Natural killer cell (primary cell): ENCODE data around the gene OR51B4. TPM values are rescaled to one million over a fixed set of nuclear protein-coding genes. Genes with fewer than 3 reads are reported as not detected.

Experiments used
- ATAC-seq, 3 donors: fragments of 150-1000 bp in 2 of 3; fragments of 200-7000 bp in 1 of 3; cut with Tn5 transposase; 1 replicate in 1 of 3; 2 replicates in 2 of 3; pipeline ENCODE4 v1.10.0; 2021; ENCODE audit warnings: mild to moderate bottlenecking in 2 of 3, moderate library complexity in 2 of 3
- DNase-seq, 2 donors: peaks; one replicate each; pipeline versions ENCODE4 v3.0.0 to v3.0.0-alpha.2; 2013 to 2021; ENCODE audit warnings: mixed read lengths in 1 of 2
- H3K27ac ChIP-seq: one replicate; pipeline ENCODE4 v1.5.1; 2013; ENCODE audit warnings: mild to moderate bottlenecking, low read length
- H3K27me3 ChIP-seq: one replicate; pipeline ENCODE4 v1.6.1; 2013; ENCODE audit warnings: low read length; ENCODE audit not compliant: control insufficient read depth, insufficient read depth
- H3K36me3 ChIP-seq: one replicate; pipeline ENCODE4 v1.6.1; 2013; ENCODE audit warnings: low read length; ENCODE audit not compliant: control insufficient read depth, insufficient read depth
- H3K4me1 ChIP-seq: one replicate; pipeline ENCODE4 v1.6.1; 2013; ENCODE audit warnings: low read length; ENCODE audit not compliant: control insufficient read depth, insufficient read depth
- H3K4me3 ChIP-seq: one replicate; pipeline ENCODE4 v1.5.1; 2013; ENCODE audit warnings: low read length
- H3K9me3 ChIP-seq: one replicate; pipeline ENCODE4 v1.6.1; 2013; ENCODE audit warnings: low read length; ENCODE audit not compliant: control insufficient read depth, insufficient read depth
- H3K27ac Mint-ChIP-seq, 2 donors: one replicate each; pipeline ENCODE4 v1.8.0; 2022; ENCODE audit warnings: mild to moderate bottlenecking in 2 of 2, mixed read lengths in 2 of 2, moderate library complexity in 1 of 2
- H3K27me3 Mint-ChIP-seq, 2 donors: one replicate each; pipeline ENCODE4 v1.8.0; 2022; ENCODE audit warnings: low read depth in 2 of 2, mixed read lengths in 2 of 2
- H3K36me3 Mint-ChIP-seq: one replicate; pipeline ENCODE4 v1.8.0; 2022; ENCODE audit warnings: mixed read lengths
- H3K4me1 Mint-ChIP-seq, 2 donors: one replicate each; pipeline ENCODE4 v1.8.0; 2022; ENCODE audit warnings: mixed read lengths in 2 of 2
- H3K4me3 Mint-ChIP-seq: one replicate; pipeline ENCODE4 v1.8.0; 2022; ENCODE audit warnings: mild to moderate bottlenecking, moderate library complexity, mixed read lengths
- H3K9me3 Mint-ChIP-seq, 2 donors: one replicate each; pipeline ENCODE4 v1.8.0; 2022; ENCODE audit warnings: mixed read lengths in 2 of 2
- CTCF ChIP-seq: fragments of 200-600 bp; IDR thresholded peaks from one replicate; pipeline ENCODE4 v1.8.0; 2022; ENCODE audit warnings: antibody characterized with exemption
- WGBS: methylation state at CpG from one replicate; pipeline ENCODE4 v1.1.7; 2013; ENCODE audit warnings: missing lambda C conversion rate; ENCODE audit not compliant: insufficient coverage; 5-methylcytosine and 5-hydroxymethylcytosine counted together
- intact Hi-C: fragments of 100-400 bp; cut with micrococcal nuclease; formaldehyde crosslinking; loops from one replicate; pipeline ENCODE4 v1.14.2; 2022
- total RNA-seq, 4 donors: library from RNA; stranded (reverse); fragments of 120-200 nt in 1 of 4; gene quantifications; one replicate each; pipeline versions ENCODE4 v1.2.3 to v1.2.4, GENCODE V29; 2013 to 2022

OR51B4 gene
- total RNA-seq, 3 donors from 2014 or later (not counting 1 experiment from before 2014, with no cell fraction given) = not detected

- WGBS = 87% methylated on average over 4 of the region's 4 CpGs
- Histone ChIP-seq H3K4me1 (no peaks in the 10 kb centered on the region), H3K9me3 (no peaks in the 10 kb centered on the region), H3K4me3 (no peak overlapping the region), H3K27me3 (no peaks in the 10 kb centered on the region), H3K27ac (no peak overlapping the region), H3K36me3 (no peaks in the 10 kb centered on the region)
- TF ChIP-seq CTCF = no peak
- intact Hi-C loops = no loop called here
- Mint-ChIP-seq H3K4me3 (no peak overlapping the region), H3K4me1 (no peaks in the 10 kb centered on the region), H3K27me3 (no peaks in the 10 kb centered on the region), H3K36me3 (no peaks in the 10 kb centered on the region), H3K27ac (no peak overlapping the region), H3K9me3 (peaks cover 0 to 2% of the 10 kb centered on the region in 2 donors)
- ATAC-seq (no peak), DNase-seq (no peak)
Measured at GRCh38 chr11:5279471-5280090, 22.2 kb downstream of the OR51B4 start.

- no peak for TF ChIP-seq CTCF
- Histone ChIP-seq H3K27ac (no peak overlapping the region), H3K4me1 (no peaks in the 10 kb centered on the region), H3K36me3 (no peaks in the 10 kb centered on the region), H3K9me3 (no peaks in the 10 kb centered on the region), H3K4me3 (no peak overlapping the region), H3K27me3 (no peaks in the 10 kb centered on the region)
- Mint-ChIP-seq H3K27ac (no peak overlapping the region), H3K9me3 (peaks cover 0 to 2% of the 10 kb centered on the region in 2 donors), H3K4me1 (no peaks in the 10 kb centered on the region), H3K4me3 (no peak overlapping the region), H3K36me3 (no peaks in the 10 kb centered on the region), H3K27me3 (no peaks in the 10 kb centered on the region)
- no peak for ATAC-seq
- intact Hi-C loops = no loop called here
- WGBS = 96% methylated on average over 1 of the region's 1 CpG
- no peak for DNase-seq
Measured at GRCh38 chr11:5277807-5278382, 23.9 kb downstream of the OR51B4 start.

- WGBS = 82% methylated on average over 2 of the region's 2 CpGs
Measured at GRCh38 chr11:5276697-5277096, 25.0 kb downstream of the OR51B4 start.

More at GRCh38 chr11:5276697-5277096, 25.0 kb downstream of the OR51B4 start:
- Histone ChIP-seq H3K36me3 (no peaks in the 10 kb centered on the region), H3K9me3 (no peaks in the 10 kb centered on the region), H3K4me3 (no peak overlapping the region), H3K27me3 (no peaks in the 10 kb centered on the region), H3K4me1 (no peaks in the 10 kb centered on the region), H3K27ac (no peak overlapping the region)
- no peak for ATAC-seq
- Mint-ChIP-seq H3K36me3 (no peaks in the 10 kb centered on the region), H3K27ac (no peak overlapping the region), H3K9me3 (no peaks in the 10 kb centered on the region), H3K27me3 (no peaks in the 10 kb centered on the region), H3K4me1 (no peaks in the 10 kb centered on the region), H3K4me3 (no peak overlapping the region)
- TF ChIP-seq CTCF = no peak
- intact Hi-C loops = no loop called here
- DNase-seq = no peak
